Stimulated activated naive CD4-positive, alpha-beta T cell (primary cell): ENCODE data around the gene KIF2A.

Source experiments
- DNase-seq, 6 experiments: peaks; one replicate each; lab custom pipeline; 2025; lab: John Stamatoyannopoulos, UW

Gene KIF2A

GRCh38 chr5:62385131-62385530 is 79.1 kb downstream of the KIF2A start:
- DNase-seq = no peak

- no peak for DNase-seq
Observed at GRCh38 chr5:62385816-62386400, 79.9 kb downstream of the KIF2A start.

GRCh38 chr5:62386824-62387223 is 80.8 kb downstream of the KIF2A start:
- no peak for DNase-seq

GRCh38 chr5:62395210-62395950 is 89.4 kb downstream of the KIF2A start:
- no peak for DNase-seq

DNA sequence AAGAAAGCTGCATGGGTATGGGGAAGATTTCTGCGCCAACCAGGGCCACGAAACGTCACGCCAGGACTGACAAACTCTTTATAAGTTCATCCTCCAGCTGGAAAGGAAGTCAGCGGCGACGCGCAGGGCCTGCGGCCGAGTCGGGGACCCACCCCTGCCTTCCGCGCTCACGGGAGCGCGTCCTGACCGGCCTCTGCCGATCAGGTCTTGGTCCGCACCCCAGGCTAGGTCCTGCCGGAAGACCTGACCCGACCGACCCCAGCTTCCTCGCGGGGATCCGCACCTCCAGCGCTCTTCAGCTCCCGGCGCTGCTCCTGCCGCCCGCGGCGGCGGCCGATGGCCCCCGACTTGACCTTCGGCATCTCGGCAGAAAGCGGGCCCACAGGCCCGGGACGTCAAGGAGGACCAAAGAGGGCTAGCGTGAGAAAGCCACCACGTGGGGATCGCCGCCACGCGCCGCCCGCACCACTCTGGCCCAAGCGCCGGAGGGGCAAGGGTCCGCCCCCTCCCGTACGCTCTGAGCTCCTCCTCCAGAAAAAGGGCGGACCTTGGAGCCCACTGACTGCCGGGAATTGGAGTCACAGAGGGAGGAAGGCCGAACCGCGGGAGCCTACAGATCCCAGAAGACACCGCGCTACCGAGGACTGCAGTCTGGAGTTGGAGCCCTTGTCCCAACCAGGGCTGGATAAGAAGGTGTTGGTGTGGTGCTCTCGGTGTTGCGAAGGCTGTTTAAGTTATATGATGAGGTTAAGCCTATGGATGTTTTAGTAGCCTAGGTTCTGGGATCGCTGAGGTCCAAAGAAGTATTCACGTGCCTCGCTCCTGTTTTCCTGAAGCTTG is 97.6 kb downstream of the KIF2A start, which contains the start of gene DIMT1:
Gene DIMT1 (minus strand): TSS at position 495 of the 840 bp plus-strand sequence. CDS start 133 bp downstream, at position 362.
- peak; percentile 83 to 92 (median 88) for DNase-seq

- DNase-seq = peak; percentile 96 to 98 (median 97)
Observed at GRCh38 chr5:62412549-62413329, 106.7 kb downstream of the KIF2A start, which contains the start of gene IPO11. IPO11 (plus strand) TSS chr5:62412763; CDS start chr5:62437280, 24,517 bp downstream.

DNA sequence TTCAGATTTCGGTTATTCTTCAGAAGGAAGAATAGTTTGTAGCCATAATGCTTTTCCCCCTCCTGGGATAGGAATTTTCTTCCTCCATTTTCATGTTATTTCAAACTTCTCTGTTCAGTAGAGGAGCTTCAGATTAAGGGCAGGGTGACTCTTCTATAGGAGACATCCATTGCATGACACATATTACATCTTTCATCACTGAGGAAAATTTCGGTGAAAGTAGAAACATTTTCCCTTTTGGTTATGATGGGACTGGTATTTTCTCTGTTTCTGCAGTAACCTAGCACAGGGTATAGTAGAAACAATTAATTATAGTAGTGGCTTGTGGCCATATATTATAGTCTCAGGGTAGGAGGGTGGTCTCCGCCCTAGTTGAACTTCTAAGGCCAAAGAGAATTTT is 107.7 kb downstream of the KIF2A start:
- no peak for DNase-seq

- no peak for DNase-seq
Observed at GRCh38 chr5:62418462-62419076, 112.6 kb downstream of the KIF2A start.

- DNase-seq = no peak
Observed at GRCh38 chr5:62419609-62420008, 113.6 kb downstream of the KIF2A start.

DNA sequence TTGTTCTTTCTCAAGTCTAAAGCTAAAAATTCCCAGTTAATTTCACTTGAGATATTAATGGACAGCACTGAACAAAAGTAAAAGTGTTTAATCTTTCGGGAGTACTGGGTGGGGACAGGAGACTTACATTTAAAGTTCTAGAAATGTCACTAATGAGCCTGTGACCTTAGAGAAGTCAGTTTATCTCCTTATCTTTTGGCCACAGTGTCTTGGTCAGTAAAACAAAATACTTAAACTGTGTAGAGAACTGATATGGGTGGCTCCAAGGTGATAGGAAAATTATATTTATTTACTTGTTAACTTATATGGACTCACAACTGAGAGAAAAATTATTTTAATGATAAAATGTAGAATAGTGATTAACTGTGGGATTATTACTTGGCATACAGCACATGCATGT is 115.4 kb downstream of the KIF2A start:
- no peak for DNase-seq

DNA sequence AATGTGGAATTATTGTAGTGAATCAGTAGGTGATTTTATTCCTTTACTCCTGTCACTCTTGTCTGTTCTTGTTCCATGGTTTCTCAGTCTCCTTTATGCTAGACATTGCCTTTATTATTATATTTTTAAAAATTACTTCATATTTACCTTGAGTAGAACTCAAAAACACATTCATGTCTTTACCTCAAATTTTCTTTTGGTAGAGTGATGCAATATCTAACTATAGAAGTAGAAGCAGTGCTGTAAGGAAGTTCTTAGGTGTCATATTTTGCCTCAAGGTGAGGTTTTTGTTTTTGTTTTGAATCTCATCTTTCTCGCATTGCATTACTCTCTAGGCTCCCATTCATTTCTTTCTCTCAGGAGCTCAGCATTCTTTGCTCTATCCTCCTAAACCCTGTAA is 118.8 kb downstream of the KIF2A start:
- no peak for DNase-seq

GRCh38 chr5:62431735-62432620 is 126.0 kb downstream of the KIF2A start:
- no peak for DNase-seq

DNA sequence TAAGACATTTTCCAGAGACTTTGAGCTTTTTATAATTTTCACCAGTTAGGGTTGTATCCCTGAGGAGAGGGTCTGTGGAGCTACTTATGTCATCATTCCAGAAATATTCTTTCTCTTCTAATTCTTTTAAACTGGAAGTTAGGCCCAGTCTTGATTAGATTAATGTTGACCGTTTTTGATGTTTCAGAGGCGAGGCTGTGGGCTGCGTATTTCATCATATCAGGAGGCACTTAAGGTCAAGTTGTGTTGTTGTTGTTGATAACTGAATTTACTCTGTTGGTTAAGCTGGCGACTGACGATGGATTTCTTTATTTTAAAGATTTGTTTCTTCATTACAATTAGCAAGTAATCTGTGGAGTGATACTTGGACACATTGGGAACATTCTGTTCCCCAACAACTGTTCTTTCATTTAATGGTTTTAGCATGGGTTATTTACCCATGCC is 126.6 kb downstream of the KIF2A start:
- no peak for DNase-seq
